H54 (cell line): Measurements from ENCODE around the gene KCNIP1.

Experiments
- DNase-seq: peaks from one replicate; pipeline ENCODE4 v3.0.0; 2011; ENCODE audit warnings: low spot score, mixed read lengths; ENCODE audit not compliant: insufficient read length
- FAIRE-seq: peaks from 3 replicates; lab custom pipeline; 2011; peaks lifted over from hg19 to GRCh38; lab: Jason Lieb, UNC
- POLR2A ChIP-seq: IDR thresholded peaks from 2 replicates; pipeline ENCODE4 v1.6.1; 2011; ENCODE audit warnings: low read depth, mild to moderate bottlenecking, low read length

KCNIP1 gene

GRCh38 chr5:170584003-170584402 is 80.2 kb downstream of the KCNIP1 start:
- DNase-seq: no peak
- no peak for FAIRE-seq
- TF ChIP-seq POLR2A: no peak

DNA sequence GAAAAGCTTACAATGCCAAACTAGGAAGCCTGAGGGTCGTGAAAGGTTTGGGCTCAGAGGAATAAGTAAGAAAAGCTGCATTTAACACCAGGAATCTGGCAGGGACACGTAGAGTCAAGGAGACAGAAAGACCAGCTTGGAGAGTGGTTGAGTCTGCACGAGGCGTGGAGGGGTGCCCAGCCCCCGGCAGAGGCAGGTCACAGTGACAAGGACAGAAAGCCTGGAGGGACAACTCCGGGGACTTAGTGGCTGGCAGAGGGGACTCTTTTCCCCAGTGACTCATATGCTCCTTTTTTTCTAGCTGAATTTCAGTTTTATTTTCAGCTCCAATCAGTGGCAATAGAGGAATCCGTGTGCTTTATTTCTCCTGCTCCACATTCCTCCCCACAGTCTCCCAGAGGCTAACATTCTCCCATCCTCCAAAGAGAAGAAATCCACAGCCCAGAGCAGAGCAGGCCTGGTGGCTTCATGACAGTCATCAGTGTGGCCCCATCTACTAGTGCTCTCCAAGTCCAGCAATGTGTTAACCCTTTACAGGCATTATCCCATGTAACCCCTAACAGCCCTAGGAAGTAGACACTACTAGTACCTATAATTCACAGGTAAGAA is 80.7 kb downstream of the KCNIP1 start:
- TF ChIP-seq POLR2A: no peak
- FAIRE-seq (no peak), DNase-seq (no peak)

DNA sequence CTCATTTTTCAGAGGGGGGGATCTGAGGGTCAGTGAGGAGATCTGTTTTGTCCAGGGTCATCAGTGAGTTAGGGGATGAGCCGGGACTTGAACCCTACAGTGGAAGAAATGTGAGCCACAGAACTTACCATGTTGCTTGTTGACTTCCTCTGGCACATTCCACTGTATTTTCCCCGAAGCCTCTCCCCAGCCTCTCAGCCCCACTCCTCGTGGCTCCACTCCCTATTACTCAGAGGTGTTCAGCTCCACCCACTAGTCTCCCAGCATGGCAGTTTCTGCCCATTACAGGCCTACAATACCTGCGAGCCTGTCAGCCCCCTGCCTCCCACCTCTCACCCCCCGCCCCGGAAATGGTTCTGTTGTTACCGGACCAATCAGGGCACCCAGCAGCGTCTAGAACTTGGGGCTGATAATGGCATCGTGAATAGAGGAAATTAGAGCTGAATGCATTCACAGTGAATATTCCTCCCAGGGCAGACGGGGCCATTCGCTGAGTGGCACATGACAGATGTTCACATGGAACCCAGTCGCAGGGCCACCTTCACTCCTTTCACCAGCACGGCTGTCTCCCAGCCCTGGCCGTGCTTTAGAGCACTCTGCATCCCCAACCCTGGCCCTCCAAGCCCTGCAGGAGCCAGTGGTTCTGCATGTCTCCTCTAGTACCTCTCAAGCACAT is 81.6 kb downstream of the KCNIP1 start:
- no peak for FAIRE-seq
- DNase-seq: no peak
- TF ChIP-seq POLR2A: no peak

- no peak for FAIRE-seq
- DNase-seq: no peak
- TF ChIP-seq POLR2A: no peak
These were observed 84.0 kb downstream of the KCNIP1 start for GRCh38 chr5:170587808-170588207.

DNA sequence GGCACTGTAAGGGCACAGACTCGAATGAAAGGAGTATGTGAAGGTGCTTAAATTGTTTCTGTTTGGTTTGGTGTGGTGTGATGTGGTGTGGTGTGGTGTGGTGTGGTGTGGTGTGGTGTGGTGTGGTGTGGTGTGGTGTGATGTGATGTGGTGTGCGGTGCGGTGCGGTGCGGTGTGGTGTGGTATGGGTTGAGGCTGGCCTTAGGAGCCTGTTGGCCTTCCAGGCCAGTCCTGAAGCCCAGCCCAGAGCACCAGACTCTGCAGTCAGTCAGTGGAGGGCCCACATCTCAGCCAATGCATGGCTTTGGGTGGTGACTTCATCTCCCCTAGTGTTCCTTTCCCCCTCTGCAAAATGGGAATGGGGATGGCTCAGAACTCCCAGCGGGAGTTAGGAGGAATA is 85.8 kb downstream of the KCNIP1 start:
- FAIRE-seq (no peak), DNase-seq (no peak)
- no peak for TF ChIP-seq POLR2A

GRCh38 chr5:170590566-170590965 is 86.7 kb downstream of the KCNIP1 start:
- DNase-seq (no peak), FAIRE-seq (no peak)
- TF ChIP-seq POLR2A: no peak

GRCh38 chr5:170591054-170591453 is 87.2 kb downstream of the KCNIP1 start:
- no peak for DNase-seq
- no peak for FAIRE-seq
- no peak for TF ChIP-seq POLR2A

DNA sequence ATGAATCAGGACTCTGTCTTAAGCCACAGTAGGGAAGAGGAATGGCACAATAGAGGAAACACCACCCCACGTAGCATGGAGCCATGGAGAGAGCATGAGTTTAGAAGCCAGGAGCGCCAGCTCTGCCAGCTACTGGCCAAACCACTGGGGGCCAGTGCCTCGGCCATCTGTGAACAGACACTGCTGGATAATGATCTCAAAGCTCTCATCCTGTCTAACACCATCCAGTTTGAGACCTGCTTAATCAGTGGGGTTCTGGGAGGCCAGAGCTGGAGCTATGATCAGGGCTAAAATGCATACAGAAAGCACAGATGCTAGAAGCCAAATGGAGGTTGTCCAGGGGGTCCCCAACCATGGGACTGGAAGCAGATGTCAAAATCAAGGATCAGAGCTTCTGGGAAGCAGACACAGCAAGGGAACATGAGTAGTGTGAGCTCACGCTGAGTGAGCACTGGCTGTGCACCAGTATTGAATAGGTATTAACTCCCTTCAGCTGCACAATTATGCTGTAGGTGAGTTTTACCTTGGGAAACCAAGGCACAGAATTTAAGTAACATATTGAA is 92.7 kb downstream of the KCNIP1 start:
- FAIRE-seq: no peak
- TF ChIP-seq POLR2A: no peak
- no peak for DNase-seq

DNA sequence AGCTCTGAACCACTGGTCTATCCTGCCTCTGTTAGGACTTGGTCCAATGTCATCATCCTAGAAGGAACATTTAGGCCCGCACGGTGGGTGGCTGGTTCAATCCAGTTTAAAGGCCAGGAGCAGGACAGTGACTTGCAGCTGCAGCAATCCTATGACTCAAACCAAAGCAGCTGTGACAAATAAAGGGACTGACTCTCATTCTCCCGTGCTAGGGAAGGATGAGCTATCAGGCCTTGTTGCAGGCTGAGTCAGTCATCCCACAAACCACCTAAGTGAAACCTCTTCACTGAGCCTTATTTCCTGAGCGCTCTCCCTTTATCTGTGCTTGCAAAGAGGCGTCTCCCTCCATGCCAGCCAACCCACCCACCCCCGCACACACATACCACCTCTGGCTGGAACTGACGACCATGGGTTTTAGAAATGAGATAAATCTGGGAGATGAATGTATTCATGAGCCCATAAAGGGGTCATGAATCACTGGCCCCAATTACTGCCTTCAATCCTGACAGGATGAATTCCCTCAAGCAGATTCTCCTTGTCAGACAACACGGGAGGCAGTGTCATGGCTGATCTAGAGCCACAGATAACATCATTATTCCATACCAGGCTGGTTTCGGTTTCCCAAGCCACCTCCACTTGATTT is 93.4 kb downstream of the KCNIP1 start:
- no peak for TF ChIP-seq POLR2A
- DNase-seq (peak; percentile 68), FAIRE-seq (peak; percentile 43)

- DNase-seq: no peak
- TF ChIP-seq POLR2A: no peak
- FAIRE-seq: no peak
These were observed 94.1 kb downstream of the KCNIP1 start for GRCh38 chr5:170597872-170598271.

GRCh38 chr5:170599756-170600155 is 95.9 kb downstream of the KCNIP1 start:
- DNase-seq (no peak), FAIRE-seq (no peak)
- no peak for TF ChIP-seq POLR2A

- no peak for FAIRE-seq
- TF ChIP-seq POLR2A: no peak
- no peak for DNase-seq
These were observed 97.8 kb downstream of the KCNIP1 start for GRCh38 chr5:170601619-170602018.

DNA sequence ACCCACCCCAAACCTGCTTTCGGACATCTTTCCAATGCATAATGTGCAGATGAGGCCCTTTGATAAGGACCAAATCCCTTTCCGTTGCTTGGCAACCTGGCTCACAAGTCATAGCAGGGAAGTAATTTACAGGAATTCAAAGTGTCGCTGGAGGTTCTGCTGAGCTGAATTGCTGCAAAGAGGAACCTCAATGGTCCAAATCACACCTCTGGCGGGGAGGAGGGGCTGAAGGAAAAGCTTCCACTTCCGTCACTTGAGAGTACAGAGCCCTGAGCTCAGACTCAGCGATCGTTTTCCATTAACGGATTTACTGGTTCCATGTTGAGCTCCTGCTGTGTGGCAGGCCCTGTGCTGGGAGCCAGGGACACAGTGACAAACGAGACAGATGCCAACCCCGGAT is 99.3 kb downstream of the KCNIP1 start:
- DNase-seq: no peak
- FAIRE-seq: no peak
- no peak for TF ChIP-seq POLR2A
